Gastrocnemius medialis (tissue), 4 donors: Measurements from ENCODE around the gene LHPP.

Experiments used
- CTCF ChIP-seq, 5 experiments: fragments of 450-650 bp in 3 of 5; fragments of 200-600 bp in 2 of 5; sonication (generic) in 2 of 5; IDR thresholded peaks in 4 of 5; conservative IDR thresholded peaks in 1 of 5; 1 replicate in 4 of 5; 2 replicates in 1 of 5; pipeline ENCODE4 v1.5.1; 2016 to 2019; ENCODE audit warnings: antibody characterized with exemption in 5 of 5, mild to moderate bottlenecking in 3 of 5, moderate library complexity in 3 of 5
- POLR2A ChIP-seq, 2 donors: fragments of 450-650 bp; IDR thresholded peaks; one replicate each; pipeline ENCODE4 v1.6.1; 2017; ENCODE audit warnings: antibody characterized with exemption in 2 of 2, mild to moderate bottlenecking in 2 of 2, moderate library complexity in 2 of 2

- TF ChIP-seq CTCF (IDR thresholded peaks at IDR 0.05 in 4 of 5, conservative IDR thresholded peaks at IDR 0.05 in 1 of 5) (no peak), POLR2A (IDR thresholded peaks at IDR 0.05) (no peak)
Observed at GRCh38 chr10:124563320-124564040, 101.9 kb downstream of the LHPP start.
